Coronary artery (tissue), 2 donors: Measurements from ENCODE around the gene NCOR2.

ENCODE experiments used
- DNase-seq: peaks from one replicate; pipeline ENCODE4 v3.0.0-alpha.2; 2017; ENCODE audit warnings: low spot score
- H3K27ac ChIP-seq, 2 donors: fragments of 200-600 bp; sonication (generic); one replicate each; pipeline ENCODE4 v1.5.1; 2016 to 2019
- H3K4me3 ChIP-seq: fragments of 200-600 bp; sonication (generic); 2 replicates; pipeline ENCODE4 v1.5.1; 2016; ENCODE audit warnings: mild to moderate bottlenecking, moderate library complexity
- TF ChIP-seq, protein P1 (sequence below): fragments of 200-600 bp; sonication (generic); IDR thresholded peaks from one replicate; pipeline ENCODE4 v1.5.1; 2019; ENCODE audit warnings: antibody characterized with exemption

The NCOR2 gene

DNA sequence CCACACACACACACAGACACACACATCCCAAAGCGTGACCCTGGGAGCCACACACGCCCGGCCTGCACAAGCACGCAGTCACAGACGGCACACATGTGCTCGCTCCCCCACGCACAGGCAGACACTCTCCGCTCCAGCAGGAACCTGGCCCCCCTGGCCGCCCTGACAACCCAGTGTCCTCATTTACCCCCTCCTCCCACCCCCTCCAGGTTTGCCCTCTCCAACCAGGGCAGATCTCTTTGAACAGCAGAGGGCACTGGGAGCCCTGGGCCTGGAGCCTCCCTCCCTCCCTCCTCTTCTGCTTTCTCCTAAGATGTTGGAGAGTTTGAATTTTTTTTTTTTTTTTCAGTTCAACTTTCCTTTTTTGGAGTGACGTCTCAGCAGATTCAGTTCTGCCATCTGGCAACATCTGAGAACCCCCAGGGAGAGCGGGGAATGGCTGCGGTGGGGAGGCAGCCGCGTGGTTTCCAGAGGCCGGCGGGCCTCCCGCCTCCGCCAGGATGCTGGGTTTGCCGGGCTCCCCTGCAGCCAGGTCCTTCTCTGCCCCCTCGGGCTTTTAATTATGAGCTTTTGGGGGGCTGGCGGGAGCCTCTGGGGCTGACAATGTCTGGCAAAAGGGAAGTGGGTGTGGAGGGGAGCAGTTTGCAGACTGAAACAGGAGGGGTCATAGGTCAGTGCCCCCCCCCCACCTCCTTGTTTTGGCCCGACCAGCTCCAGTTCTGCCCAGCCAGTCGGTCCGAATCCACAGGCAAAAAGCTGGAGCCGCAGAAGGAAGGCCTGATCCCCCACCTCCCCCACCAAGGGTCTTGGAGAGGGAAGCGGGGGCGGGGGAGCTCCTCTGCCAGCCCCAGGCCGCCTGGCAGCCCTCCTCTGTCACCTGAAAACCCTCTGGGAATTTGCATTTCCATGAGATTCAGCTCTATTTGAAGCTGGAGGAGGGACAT is 1.3 kb upstream of the NCOR2 start:
- TF ChIP-seq, protein P1, sequence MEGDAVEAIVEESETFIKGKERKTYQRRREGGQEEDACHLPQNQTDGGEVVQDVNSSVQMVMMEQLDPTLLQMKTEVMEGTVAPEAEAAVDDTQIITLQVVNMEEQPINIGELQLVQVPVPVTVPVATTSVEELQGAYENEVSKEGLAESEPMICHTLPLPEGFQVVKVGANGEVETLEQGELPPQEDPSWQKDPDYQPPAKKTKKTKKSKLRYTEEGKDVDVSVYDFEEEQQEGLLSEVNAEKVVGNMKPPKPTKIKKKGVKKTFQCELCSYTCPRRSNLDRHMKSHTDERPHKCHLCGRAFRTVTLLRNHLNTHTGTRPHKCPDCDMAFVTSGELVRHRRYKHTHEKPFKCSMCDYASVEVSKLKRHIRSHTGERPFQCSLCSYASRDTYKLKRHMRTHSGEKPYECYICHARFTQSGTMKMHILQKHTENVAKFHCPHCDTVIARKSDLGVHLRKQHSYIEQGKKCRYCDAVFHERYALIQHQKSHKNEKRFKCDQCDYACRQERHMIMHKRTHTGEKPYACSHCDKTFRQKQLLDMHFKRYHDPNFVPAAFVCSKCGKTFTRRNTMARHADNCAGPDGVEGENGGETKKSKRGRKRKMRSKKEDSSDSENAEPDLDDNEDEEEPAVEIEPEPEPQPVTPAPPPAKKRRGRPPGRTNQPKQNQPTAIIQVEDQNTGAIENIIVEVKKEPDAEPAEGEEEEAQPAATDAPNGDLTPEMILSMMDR = peak; percentile 26
- DNase-seq = peak; percentile 91
- Histone ChIP-seq H3K4me3 (peak overlapping the region; percentile 98), H3K27ac (peak overlapping the region; percentile 89 to 99)

DNA sequence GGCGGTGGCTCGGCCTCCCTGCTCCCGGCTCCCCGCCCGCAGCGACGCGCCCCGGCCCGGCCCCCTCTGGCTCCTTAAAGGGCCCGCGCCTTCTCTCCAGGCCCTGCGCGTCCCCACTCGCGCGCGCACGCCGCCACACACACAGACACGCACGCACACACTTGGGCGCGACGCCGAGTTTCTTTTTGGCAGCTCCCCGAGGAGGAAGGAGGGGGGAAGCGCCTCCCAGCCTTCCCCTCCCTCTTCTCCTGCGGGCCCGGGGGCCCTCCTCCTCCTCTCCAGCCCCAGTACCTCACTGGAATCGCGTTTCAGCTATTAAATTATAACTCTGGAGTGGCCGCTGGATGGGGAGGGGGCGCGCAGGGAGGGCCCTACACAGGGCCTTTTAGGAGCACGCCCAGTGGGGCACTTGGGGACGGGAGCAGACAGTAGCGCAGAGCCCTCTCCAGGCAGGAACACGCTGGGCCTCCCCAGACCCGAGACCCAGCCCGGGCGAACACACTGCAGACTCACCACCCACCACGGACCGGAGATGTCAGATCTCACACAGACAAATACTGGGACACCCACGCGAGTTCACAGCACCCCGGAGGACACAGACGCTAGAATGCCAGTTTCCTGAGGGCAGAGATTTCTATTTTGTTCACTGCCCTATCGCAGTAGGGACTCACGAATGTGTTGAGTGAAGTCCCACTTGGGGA is 411 bp upstream of the NCOR2 start:
- Histone ChIP-seq H3K4me3 (peak overlapping the region; percentile 98), H3K27ac (peak overlapping the region; percentile 89 to 99)
- TF ChIP-seq, protein P1 = no peak
- DNase-seq = peak; percentile 95

DNA sequence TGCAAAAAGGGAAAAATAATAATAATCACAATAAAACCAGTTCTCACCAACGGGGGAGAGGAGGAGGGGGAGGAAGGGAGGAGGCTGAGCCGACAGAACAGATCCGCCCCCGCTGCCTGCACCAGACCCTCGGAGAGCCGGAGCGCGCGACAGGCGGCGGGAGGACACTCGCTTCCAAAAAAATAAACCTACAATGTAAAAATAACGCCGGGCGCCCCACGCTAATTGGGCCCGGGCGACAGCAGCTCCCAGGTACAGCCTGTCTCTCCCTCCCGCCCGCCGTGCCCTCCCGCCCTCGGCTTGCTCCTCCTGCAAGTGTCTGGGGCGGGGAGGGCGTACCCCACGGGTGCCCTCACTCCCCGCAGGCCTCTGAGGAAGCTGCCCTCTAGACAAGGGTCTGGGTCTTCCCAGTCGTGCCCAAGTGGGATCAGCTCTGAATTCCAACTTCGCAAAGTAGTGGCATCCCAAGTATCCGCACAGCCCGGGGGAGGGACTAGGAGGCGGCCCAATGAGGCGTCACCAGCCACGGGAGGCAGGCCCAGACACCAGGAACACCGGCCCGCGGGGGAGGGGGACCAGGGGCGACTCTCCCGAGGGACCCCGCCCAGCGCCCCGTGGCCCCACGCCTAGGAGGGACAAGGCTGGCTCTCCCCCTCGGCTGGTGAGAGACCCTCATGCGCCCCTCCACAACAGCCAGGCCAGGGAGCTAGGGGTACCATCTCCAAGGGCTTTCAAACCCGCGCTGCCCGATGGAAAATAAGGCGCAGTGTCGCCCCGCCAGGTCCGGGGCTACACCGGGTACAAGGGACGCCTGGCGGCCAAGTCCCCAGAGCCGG is 1.0 kb downstream of the NCOR2 start:
- TF ChIP-seq, protein P1 = no peak
- H3K27ac ChIP-seq = peak overlapping the region; percentile 99
- H3K4me3 ChIP-seq = peak overlapping the region; percentile 98
- peak; percentile 94 for DNase-seq

DNA sequence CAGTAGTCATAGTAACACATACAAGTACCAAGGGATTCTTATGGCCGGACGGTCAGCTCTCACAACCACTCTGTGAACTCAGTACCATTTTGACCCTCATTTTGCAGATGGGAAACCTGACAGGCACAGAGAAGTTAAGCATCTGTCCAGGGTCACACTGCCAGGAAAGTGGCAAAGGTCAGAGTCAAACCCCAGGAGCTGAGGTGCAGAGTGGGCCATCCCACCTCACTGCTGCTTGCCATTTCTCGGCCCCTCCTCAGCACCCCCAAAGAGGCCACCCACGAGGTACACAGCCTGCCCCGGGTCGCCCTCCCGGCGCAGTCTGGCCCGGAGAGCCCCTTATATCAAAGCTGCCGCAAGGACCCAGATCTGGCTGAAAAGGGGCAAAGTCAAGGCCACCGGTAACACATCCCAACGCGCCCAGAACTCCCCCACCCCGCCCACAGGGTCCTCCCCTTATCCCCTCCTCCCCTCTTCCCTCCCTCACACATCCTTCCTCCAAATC is 1.7 kb downstream of the NCOR2 start:
- H3K4me3 ChIP-seq = peak overlapping the region; percentile 98
- TF ChIP-seq, protein P1 = no peak
- H3K27ac ChIP-seq = peak overlapping the region; percentile 99
- no peak for DNase-seq

DNA sequence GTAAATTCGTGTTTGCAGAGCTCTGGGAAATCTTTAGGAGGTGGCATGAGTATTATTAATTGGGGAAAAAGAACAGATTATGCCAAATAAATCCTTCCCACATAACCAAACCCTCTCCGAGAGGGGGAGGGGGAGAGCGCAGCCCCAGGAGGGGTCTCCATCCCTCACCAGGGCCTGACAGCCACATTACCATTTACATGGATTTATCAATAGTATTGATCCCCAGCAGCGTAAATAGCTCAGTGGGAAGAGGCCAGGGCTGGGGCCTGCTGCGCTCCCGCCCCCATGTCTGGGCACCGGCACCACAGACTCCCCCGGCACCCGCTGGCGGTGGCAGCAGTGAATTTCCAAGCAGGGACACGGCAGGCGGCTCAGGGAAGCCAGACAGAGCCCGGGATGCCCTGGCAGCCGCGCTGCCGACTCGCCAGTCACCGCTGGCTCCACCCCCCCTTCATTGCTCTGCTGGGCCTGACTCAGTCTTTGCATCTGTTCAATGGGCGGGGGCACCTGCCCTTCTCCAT is 2.4 kb downstream of the NCOR2 start:
- DNase-seq = no peak
- Histone ChIP-seq H3K4me3 (peak overlapping the region; percentile 98), H3K27ac (peak overlapping the region; percentile 15 to 99)
- TF ChIP-seq, protein P1 = no peak

DNA sequence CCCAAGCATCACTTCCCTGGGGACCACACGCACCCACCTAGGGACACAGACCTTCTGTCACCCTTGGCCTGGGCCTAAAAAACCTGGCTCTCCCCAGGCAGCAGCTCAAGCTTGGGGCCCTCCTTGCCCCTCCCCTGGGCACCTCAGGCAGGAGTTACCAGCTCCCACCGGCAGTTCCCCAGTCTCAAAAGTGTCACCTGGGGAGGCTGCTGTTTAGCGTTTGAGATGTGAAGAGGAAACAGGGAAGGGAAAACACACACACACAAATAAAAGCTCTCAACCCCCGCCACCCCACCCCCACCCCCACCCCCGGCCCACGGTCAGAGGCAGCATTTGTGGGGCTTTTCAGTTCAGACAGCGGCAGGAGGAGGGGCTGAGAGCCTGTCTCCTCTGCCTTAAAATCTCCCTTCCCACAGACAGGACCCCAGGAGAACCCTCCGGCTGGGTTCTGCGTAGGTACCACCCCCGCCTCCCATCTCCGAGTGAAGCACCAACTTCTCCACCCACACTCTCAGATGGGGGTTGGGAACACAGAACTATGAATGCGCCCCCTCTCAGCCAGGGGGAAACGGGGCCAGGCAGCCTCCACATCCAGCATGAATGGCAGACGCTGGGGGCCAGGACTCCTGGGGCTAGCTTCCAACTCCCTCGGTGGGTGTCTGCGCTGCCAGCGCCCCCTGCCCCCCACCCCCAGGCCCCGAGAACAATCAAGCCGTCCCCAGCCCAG is 3.0 kb downstream of the NCOR2 start:
- peak overlapping the region; percentile 98 for H3K4me3 ChIP-seq

More for the DNA sequence above, 3.0 kb downstream of the NCOR2 start:
- DNase-seq = no peak
- peak overlapping the region; percentile 28 to 99 for H3K27ac ChIP-seq
- TF ChIP-seq, protein P1 = no peak
